Upper lobe of left lung (tissue), 4 donors: ENCODE results near the gene KIF25.

Experiments used
- CTCF ChIP-seq, 6 experiments: fragments of 450-650 bp in 4 of 6; fragments of 200-600 bp in 2 of 6; sonication (generic) in 2 of 6; IDR thresholded peaks; one replicate each; pipeline ENCODE4 v1.5.1; 2016 to 2019; ENCODE audit warnings: antibody characterized with exemption in 6 of 6
- EP300 ChIP-seq, 4 donors: sonication (generic); formaldehyde crosslinking; IDR thresholded peaks; one replicate each; pipeline ENCODE4 v1.5.1; 2017; ENCODE audit warnings: antibody characterized with exemption in 4 of 4, control low read depth in 2 of 4
- POLR2A ChIP-seq, 4 donors: fragments of 450-650 bp; IDR thresholded peaks; one replicate each; pipeline ENCODE4 v1.5.1; 2016 to 2017; ENCODE audit warnings: antibody characterized with exemption in 4 of 4, mild to moderate bottlenecking in 2 of 4
- POLR2AphosphoS5 ChIP-seq, 2 donors: sonication (generic); formaldehyde crosslinking; IDR thresholded peaks; one replicate each; pipeline ENCODE4 v1.5.1; 2017; ENCODE audit warnings: antibody characterized with exemption in 2 of 2

- TF ChIP-seq POLR2AphosphoS5 (IDR thresholded peaks at IDR 0.05) (no peak), CTCF (IDR thresholded peaks at IDR 0.05) (no peak), EP300 (IDR thresholded peaks at IDR 0.05) (no peak), POLR2A (IDR thresholded peaks at IDR 0.05) (no peak)
Measured at GRCh38 chr6:168055696-168056489, 58.4 kb downstream of the KIF25 start.
